HCT116 (cell line): ENCODE results near the gene RALGPS2. TPM values are rescaled to one million over a fixed set of nuclear protein-coding genes. Genes with fewer than 3 reads are reported as not detected.
A peak's percentile ranks its signal among the peaks of the same experiment; 100 is the strongest.

ENCODE experiments used
- ATAC-seq: fragments of 200-7000 bp; cut with Tn5 transposase; 2 replicates; pipeline ENCODE4 v1.9.1; 2020; ENCODE audit warnings: mild to moderate bottlenecking, moderate library complexity
- BruUV-seq: library from RNA; stranded (reverse); fragments of 400-500 nt; replicated peaks from 2 replicates; lab custom pipeline; 2021; lab: Mats Ljungman, UMichigan
- CTCF ChIA-PET: fragments of 300-600 bp; sonication (Branson Sonifier 250); formaldehyde crosslinking; loops from one replicate; lab custom pipeline; 2021; ENCODE audit warnings: antibody characterized with exemption; lab: Charles Lee
- POLR2A ChIA-PET: fragments of 300-600, 350-600 bp; sonication (Branson Sonifier 250); formaldehyde crosslinking; loops from one replicate; lab custom pipeline; 2021; ENCODE audit warnings: antibody characterized with exemption; lab: Charles Lee
- RAD21 ChIA-PET, 2 experiments: fragments of 300-600 bp; sonication (Branson Sonifier 250); formaldehyde crosslinking; loops; one replicate each; lab custom pipeline; 2023; ENCODE audit warnings: low total read pairs in 2 of 2; ENCODE audit not compliant: uncharacterized antibody in 2 of 2, unreplicated experiment in 2 of 2, low non-redundant PET in 1 of 2; lab: Charles Lee
- DNase-seq: peaks from one replicate; pipeline ENCODE4 v3.0.0-alpha.2; 2010; ENCODE audit warnings: low read depth, low spot score
- H2AFZ ChIP-seq: fragments of 200-600 bp; shearing (Covaris generic), sonication (generic); 2 replicates; pipeline ENCODE4 v1.6.1; 2017; ENCODE audit warnings: low read depth, mixed run types, mixed read lengths, antibody characterized with exemption, low read length; ENCODE audit not compliant: poor library complexity, severe bottlenecking
- H3K27ac ChIP-seq: 2 replicates; pipeline ENCODE4 v1.5.1; 2012; ENCODE audit warnings: low read depth, low read length
- H3K27me3 ChIP-seq: fragments of 200-600 bp; sonication (generic); 2 replicates; pipeline ENCODE4 v1.6.1; 2016; ENCODE audit warnings: mixed run types, low read length, mixed read lengths; ENCODE audit not compliant: insufficient read depth
- H3K36me3 ChIP-seq, 2 experiments: fragments of 200-500 bp in 1 of 2; fragments of 200-600 bp in 1 of 2; sonication (Bioruptor generic) in 1 of 2; sonication (generic) in 1 of 2; 2 replicates each; pipeline versions ENCODE4 v1.5.1 to v1.6.1; 2014 to 2016; ENCODE audit warnings: low read length in 2 of 2, inconsistent platforms in 1 of 2, mixed read lengths in 1 of 2, mixed run types in 1 of 2; ENCODE audit not compliant: insufficient read depth in 2 of 2, control insufficient read depth in 1 of 2
- H3K4me1 ChIP-seq, 2 experiments: fragments of 200-600 bp in 1 of 2; sonication (generic) in 1 of 2; 2 replicates each; pipeline versions ENCODE4 v1.5.1 to v1.6.1; 2012 to 2017; ENCODE audit warnings: low read length in 2 of 2, inconsistent platforms in 1 of 2, mild to moderate bottlenecking in 1 of 2, mixed read lengths in 1 of 2, mixed run types in 1 of 2, moderate library complexity in 1 of 2; ENCODE audit not compliant: insufficient read depth in 2 of 2, control insufficient read depth in 1 of 2
- H3K4me2 ChIP-seq: fragments of 200-600 bp; sonication (generic); 2 replicates; pipeline ENCODE4 v1.6.1; 2017; ENCODE audit warnings: mixed run types, low read length, mixed read lengths
- H3K4me3 ChIP-seq, 2 experiments: fragments of 200-600 bp in 1 of 2; sonication (generic) in 1 of 2; replicated peaks in 1 of 2; 2 replicates each; pipeline ENCODE4 v1.5.1; 2011 to 2016; ENCODE audit warnings: low read length in 2 of 2, control low read depth in 1 of 2, low read depth in 1 of 2, mild to moderate bottlenecking in 1 of 2, mixed read lengths in 1 of 2, mixed run types in 1 of 2
- H3K79me2 ChIP-seq: fragments of 200-600 bp; sonication (generic); 2 replicates; pipeline ENCODE4 v1.6.1; 2017; ENCODE audit warnings: mild to moderate bottlenecking, mixed run types, low read length, moderate library complexity, mixed read lengths; ENCODE audit not compliant: insufficient read depth
- H3K9ac ChIP-seq: fragments of 200-600 bp; sonication (generic); 2 replicates; pipeline ENCODE4 v1.6.1; 2016; ENCODE audit warnings: low read length, mixed read lengths
- H3K9me2 ChIP-seq: fragments of 200-600 bp; sonication (generic), shearing (Covaris generic); 2 replicates; pipeline ENCODE4 v1.6.1; 2017; ENCODE audit warnings: mixed run types, mild to moderate bottlenecking, moderate library complexity; ENCODE audit not compliant: insufficient read depth
- H3K9me3 ChIP-seq, 2 experiments: fragments of 200-500 bp in 1 of 2; fragments of 200-600 bp in 1 of 2; sonication (Bioruptor generic) in 1 of 2; sonication (generic) in 1 of 2; 2 replicates each; pipeline ENCODE4 v1.6.1; 2014 to 2017; ENCODE audit warnings: low read length in 2 of 2, mixed read lengths in 2 of 2, inconsistent platforms in 1 of 2, low read depth in 1 of 2, mild to moderate bottlenecking in 1 of 2, mixed run types in 1 of 2, moderate library complexity in 1 of 2; ENCODE audit not compliant: control insufficient read depth in 1 of 2, insufficient read depth in 1 of 2
- H4K20me1 ChIP-seq: fragments of 200-600 bp; sonication (generic), shearing (Covaris generic); 2 replicates; pipeline ENCODE4 v1.6.1; 2017; ENCODE audit warnings: mixed run types, mild to moderate bottlenecking, moderate library complexity; ENCODE audit not compliant: insufficient read depth
- CBX3 ChIP-seq: IDR thresholded peaks from 2 replicates; pipeline ENCODE4 v1.6.1; 2012; ENCODE audit warnings: low read depth
- EGR1 ChIP-seq: IDR thresholded peaks from 2 replicates; pipeline ENCODE4 v1.6.1; 2012; ENCODE audit warnings: low read depth
- ELF1 ChIP-seq: IDR thresholded peaks from 2 replicates; pipeline ENCODE4 v1.6.1; 2012; ENCODE audit warnings: low read depth, borderline replicate concordance
- FOSL1 ChIP-seq: IDR thresholded peaks from 2 replicates; pipeline ENCODE4 v1.6.1; 2012; ENCODE audit warnings: low read depth
- JUND ChIP-seq: IDR thresholded peaks from 2 replicates; pipeline ENCODE4 v1.6.1; 2012
- POLR2A ChIP-seq: IDR thresholded peaks from 2 replicates; pipeline ENCODE4 v1.7.0; 2011; ENCODE audit warnings: borderline replicate concordance; ENCODE audit not compliant: insufficient read depth, insufficient read length; ENCODE audit errors: extremely low read depth
- POLR2AphosphoS5 ChIP-seq: IDR thresholded peaks from 2 replicates; pipeline ENCODE4 v1.6.1; 2011; ENCODE audit warnings: mild to moderate bottlenecking, low read depth, low read length, moderate library complexity
- SIN3A ChIP-seq: IDR thresholded peaks from 2 replicates; pipeline ENCODE4 v1.6.1; 2012; ENCODE audit warnings: low read depth
- SRF ChIP-seq: IDR thresholded peaks from 2 replicates; pipeline ENCODE4 v1.6.1; 2012; ENCODE audit warnings: low read depth
- TCF7L2 ChIP-seq: IDR thresholded peaks from 2 replicates; pipeline ENCODE4 v1.7.0; 2011; ENCODE audit warnings: borderline replicate concordance, inconsistent platforms; ENCODE audit not compliant: insufficient read depth, insufficient read length; ENCODE audit errors: extremely low read depth
- ZBTB33 ChIP-seq: IDR thresholded peaks from 2 replicates; pipeline ENCODE4 v1.6.1; 2011; ENCODE audit warnings: mild to moderate bottlenecking, low read length, moderate library complexity; ENCODE audit not compliant: insufficient replicate concordance; ENCODE audit errors: extremely low read depth
- ZNF274 ChIP-seq: fragments of 200-500 bp; sonication (Bioruptor generic); IDR thresholded peaks from 2 replicates; pipeline ENCODE4 v1.6.1; 2014; ENCODE audit warnings: mild to moderate bottlenecking, low read depth, low read length, inconsistent platforms
- intact Hi-C: fragments of 100-400 bp; cut with micrococcal nuclease; formaldehyde crosslinking; loops from 2 replicates; pipeline ENCODE4 v1.10.0; 2022
- total RNA-seq: library from RNA; stranded (reverse); gene quantifications from one replicate; pipeline ENCODE4 v1.2.1, GENCODE V29; 2021; ENCODE audit not compliant: unreplicated experiment
- TF ChIP-seq, protein P1 (sequence below): IDR thresholded peaks from 2 replicates; pipeline ENCODE4 v1.6.1; 2012
- TF ChIP-seq, protein P2 (sequence below), 3 experiments: fragments of 200-600 bp in 1 of 3; sonication (generic) in 1 of 3; IDR thresholded peaks in 2 of 3; conservative IDR thresholded peaks in 1 of 3; 2 replicates each; pipeline ENCODE4 v1.5.1; 2012 to 2017; ENCODE audit warnings: low read depth in 2 of 3, low read length in 2 of 3, antibody characterized with exemption in 1 of 3, borderline replicate concordance in 1 of 3, control low read depth in 1 of 3, mild to moderate bottlenecking in 1 of 3, mixed read lengths in 1 of 3, mixed run types in 1 of 3, moderate library complexity in 1 of 3; ENCODE audit not compliant: insufficient read depth in 1 of 3

Gene RALGPS2
- total RNA-seq, 1 experiment from 2014 or later = 25.6 TPM

- RAD21 ChIA-PET = no interaction called here
- CTCF ChIA-PET = interaction anchor here (1.8 kb wide), 1 partner anchor 26 kb away, joined by 5 read pairs; no protein-coding TSS in a partner anchor
- Histone ChIP-seq H3K4me1 (peaks cover 12 to 25% of the 10 kb centered on the region in 2 experiments; a peak in 3 of 4 replicates), H3K36me3 (no peaks in the 10 kb centered on the region), H3K79me2 (peaks cover 34% of the 10 kb centered on the region), H3K9me2 (no peaks in the 10 kb centered on the region), H3K4me3 (peak overlapping the region in 1 of 2 experiments; percentile 63; a peak in 1 of 4 replicates), H3K27ac (peak overlapping the region; percentile 82; the same call in 1 of the 2 replicates), H4K20me1 (no peaks in the 10 kb centered on the region), H2AFZ (no peak overlapping the region), H3K27me3 (no peaks in the 10 kb centered on the region), H3K9ac (no peak overlapping the region), H3K9me3 (no peaks in the 10 kb centered on the region), H3K4me2 (peak overlapping the region; percentile 76)
- POLR2A ChIA-PET = no interaction called here
- TF ChIP-seq, protein P1, sequence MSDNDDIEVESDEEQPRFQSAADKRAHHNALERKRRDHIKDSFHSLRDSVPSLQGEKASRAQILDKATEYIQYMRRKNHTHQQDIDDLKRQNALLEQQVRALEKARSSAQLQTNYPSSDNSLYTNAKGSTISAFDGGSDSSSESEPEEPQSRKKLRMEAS = no peak
- TF ChIP-seq ZNF274 (no peak), SRF (no peak), CBX3 (no peak), JUND (no peak), EGR1 (no peak), ELF1 (no peak), SIN3A (no peak), ZBTB33 (no peak), POLR2A (no peak), POLR2AphosphoS5 (no peak), FOSL1 (no peak), TCF7L2 (no peak)
- TF ChIP-seq, protein P2, sequence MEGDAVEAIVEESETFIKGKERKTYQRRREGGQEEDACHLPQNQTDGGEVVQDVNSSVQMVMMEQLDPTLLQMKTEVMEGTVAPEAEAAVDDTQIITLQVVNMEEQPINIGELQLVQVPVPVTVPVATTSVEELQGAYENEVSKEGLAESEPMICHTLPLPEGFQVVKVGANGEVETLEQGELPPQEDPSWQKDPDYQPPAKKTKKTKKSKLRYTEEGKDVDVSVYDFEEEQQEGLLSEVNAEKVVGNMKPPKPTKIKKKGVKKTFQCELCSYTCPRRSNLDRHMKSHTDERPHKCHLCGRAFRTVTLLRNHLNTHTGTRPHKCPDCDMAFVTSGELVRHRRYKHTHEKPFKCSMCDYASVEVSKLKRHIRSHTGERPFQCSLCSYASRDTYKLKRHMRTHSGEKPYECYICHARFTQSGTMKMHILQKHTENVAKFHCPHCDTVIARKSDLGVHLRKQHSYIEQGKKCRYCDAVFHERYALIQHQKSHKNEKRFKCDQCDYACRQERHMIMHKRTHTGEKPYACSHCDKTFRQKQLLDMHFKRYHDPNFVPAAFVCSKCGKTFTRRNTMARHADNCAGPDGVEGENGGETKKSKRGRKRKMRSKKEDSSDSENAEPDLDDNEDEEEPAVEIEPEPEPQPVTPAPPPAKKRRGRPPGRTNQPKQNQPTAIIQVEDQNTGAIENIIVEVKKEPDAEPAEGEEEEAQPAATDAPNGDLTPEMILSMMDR (IDR thresholded peaks at IDR 0.05 in 2 of 3, conservative IDR thresholded peaks at IDR 0.05 in 1 of 3; ENCODE audit: borderline replicate concordance in 1 of 3, insufficient read depth in 1 of 3, low read depth in 2 of 3, low read length in 2 of 3) = no peak
- no peak for DNase-seq
- BruUV-seq = no TSS peak
- intact Hi-C loops = loop anchor here (2.0 kb wide), 1 partner anchor 184 kb away; no protein-coding TSS in a partner anchor
- no peak for ATAC-seq
Measured at GRCh38 chr1:178727014-178727895, 2.2 kb downstream of the RALGPS2 start.
